Testis (tissue), 3 donors: ENCODE results near the gene KIF14. TPM values are rescaled to one million over a fixed set of nuclear protein-coding genes. Genes with fewer than 3 reads are reported as not detected.

Source experiments
- DNase-seq: peaks from one replicate; pipeline ENCODE4 v3.0.0-alpha.2; 2019
- H3K27ac ChIP-seq, 2 donors: fragments of 200-600 bp; sonication (generic); one replicate each; pipeline ENCODE4 v1.5.1; 2019
- H3K27me3 ChIP-seq: fragments of 200-600 bp; sonication (generic); one replicate; pipeline ENCODE4 v1.5.1; 2019
- H3K36me3 ChIP-seq: fragments of 200-600 bp; sonication (generic); one replicate; pipeline ENCODE4 v1.5.1; 2017; ENCODE audit warnings: low read depth; ENCODE audit errors: missing control alignments
- H3K4me1 ChIP-seq: fragments of 200-600 bp; sonication (generic); one replicate; pipeline ENCODE4 v1.5.1; 2019
- H3K4me3 ChIP-seq, 2 donors: fragments of 200-600 bp; sonication (generic); one replicate each; pipeline ENCODE4 v1.5.1; 2017 to 2019
- H3K9me3 ChIP-seq: fragments of 200-600 bp; sonication (generic); one replicate; pipeline ENCODE4 v1.5.1; 2017
- CTCF ChIP-seq, 3 experiments: fragments of 450-650 bp in 2 of 3; fragments of 200-600 bp in 1 of 3; sonication (generic) in 1 of 3; IDR thresholded peaks; one replicate each; pipeline ENCODE4 v1.5.1; 2016 to 2019; ENCODE audit warnings: antibody characterized with exemption in 3 of 3, mild to moderate bottlenecking in 2 of 3, moderate library complexity in 1 of 3
- POLR2A ChIP-seq: fragments of 450-650 bp; IDR thresholded peaks from one replicate; pipeline ENCODE4 v1.6.1; 2017; ENCODE audit warnings: antibody characterized with exemption, mild to moderate bottlenecking, moderate library complexity
- WGBS, 2 donors: methylation state at CpG; one replicate each; pipeline ENCODE4 v1.1.5; 2018; 5-methylcytosine and 5-hydroxymethylcytosine counted together
- intact Hi-C: fragments of 100-400 bp; cut with DNase I; formaldehyde crosslinking; loops from one replicate; pipeline ENCODE4 v1.15.1; 2023; ENCODE audit warnings: low total_unique reads
- polyA plus RNA-seq: library from polyadenylated mRNA; stranded (reverse); fragments of 350-450 nt; fragmentation: Illumina TruSeq; extraction: RNeasy Lipid Tissue Mini Kit (QIAGEN cat#74804); gene quantifications from one replicate; pipeline ENCODE4 v1.2.3, GENCODE V29; 2014; ENCODE audit warnings: low read depth, low replicate concordance; ENCODE audit not compliant: insufficient read depth
- total RNA-seq, 2 donors: library from RNA; depleted of rRNA; stranded (reverse); fragments of >200 nt; gene quantifications; one replicate each; pipeline ENCODE4 v1.2.3, GENCODE V29; 2016

KIF14 gene
- total and polyA plus RNA-seq, 3 donors from 2014 or later: 1.8 to 6.8 (median 3.5) TPM

- Histone ChIP-seq H3K4me3 (no peak overlapping the region), H3K36me3 (no peaks in the 10 kb centered on the region), H3K27me3 (no peaks in the 10 kb centered on the region), H3K4me1 (no peaks in the 10 kb centered on the region), H3K27ac (no peak overlapping the region), H3K9me3 (no peaks in the 10 kb centered on the region)
- no peak for DNase-seq
- intact Hi-C loops: no loop called here
- 76 to 84% methylated on average over 5 of the region's 5 CpGs for WGBS, 2 donors
- TF ChIP-seq POLR2A: no peak
- no peak for TF ChIP-seq CTCF (IDR thresholded peaks at IDR 0.05)
Observed at GRCh38 chr1:200653022-200653462, 32.5 kb upstream of the KIF14 start.

- TF ChIP-seq POLR2A (no peak), CTCF (IDR thresholded peaks at IDR 0.05) (no peak)
- intact Hi-C loops: no loop called here
- Histone ChIP-seq H3K27me3 (no peaks in the 10 kb centered on the region), H3K4me3 (no peak overlapping the region), H3K36me3 (no peaks in the 10 kb centered on the region), H3K4me1 (no peaks in the 10 kb centered on the region), H3K9me3 (no peaks in the 10 kb centered on the region), H3K27ac (no peak overlapping the region)
- WGBS, 2 donors: 92 to 100% methylated on average over 1 of the region's 1 CpG
- DNase-seq: no peak
Observed at GRCh38 chr1:200652378-200652777, 31.8 kb upstream of the KIF14 start.

- Histone ChIP-seq H3K27me3 (no peaks in the 10 kb centered on the region), H3K4me1 (no peaks in the 10 kb centered on the region), H3K36me3 (no peaks in the 10 kb centered on the region), H3K9me3 (no peaks in the 10 kb centered on the region), H3K27ac (no peak overlapping the region), H3K4me3 (no peak overlapping the region)
- 90 to 97% methylated on average over 4 of the region's 4 CpGs for WGBS, 2 donors
- DNase-seq: no peak
- intact Hi-C loops: no loop called here
- TF ChIP-seq CTCF (IDR thresholded peaks at IDR 0.05): no peak
- no peak for TF ChIP-seq POLR2A
Observed at GRCh38 chr1:200646515-200646914, 26.0 kb upstream of the KIF14 start.

GRCh38 chr1:200644021-200644420 lies 23.5 kb upstream of the KIF14 start:
- no peaks in the 10 kb centered on the region for H3K27me3 ChIP-seq

More at GRCh38 chr1:200644021-200644420, 23.5 kb upstream of the KIF14 start:
- Histone ChIP-seq H3K9me3 (no peaks in the 10 kb centered on the region), H3K4me1 (no peaks in the 10 kb centered on the region), H3K36me3 (no peaks in the 10 kb centered on the region), H3K27ac (no peak overlapping the region), H3K4me3 (no peak overlapping the region)
- intact Hi-C loops: no loop called here
- TF ChIP-seq CTCF (IDR thresholded peaks at IDR 0.05): no peak
- TF ChIP-seq POLR2A: no peak
- DNase-seq: no peak
